ENCODE measurements around the gene MRTFA. TPM values are rescaled to one million over a fixed set of nuclear protein-coding genes. Genes with fewer than 3 reads are reported as not detected.

MRTFA gene
- total and polyA plus RNA-seq, 9 of the 15 experiments (the other 6 are each of a cell fraction or from before 2014, with no cell fraction given) = 0.84 to 21.1 (median 3.7) TPM

GRCh38 chr22:40525250-40525884 is 111.2 kb downstream of the MRTFA start (continued):
- peak; percentile 71 for TF ChIP-seq CTCFL (IDR thresholded peaks at IDR 0.05; ENCODE audit: borderline replicate concordance, insufficient read depth, low read depth, low read length, poor library complexity, severe bottlenecking)
- no peak for TF ChIP-seq ZNF639 (CRISPR knock-in tag; conservative IDR thresholded peaks at IDR 0.05 in 1 of 2, IDR thresholded peaks at IDR 0.05 in 1 of 2)
- TF ChIP-seq, protein P1, sequence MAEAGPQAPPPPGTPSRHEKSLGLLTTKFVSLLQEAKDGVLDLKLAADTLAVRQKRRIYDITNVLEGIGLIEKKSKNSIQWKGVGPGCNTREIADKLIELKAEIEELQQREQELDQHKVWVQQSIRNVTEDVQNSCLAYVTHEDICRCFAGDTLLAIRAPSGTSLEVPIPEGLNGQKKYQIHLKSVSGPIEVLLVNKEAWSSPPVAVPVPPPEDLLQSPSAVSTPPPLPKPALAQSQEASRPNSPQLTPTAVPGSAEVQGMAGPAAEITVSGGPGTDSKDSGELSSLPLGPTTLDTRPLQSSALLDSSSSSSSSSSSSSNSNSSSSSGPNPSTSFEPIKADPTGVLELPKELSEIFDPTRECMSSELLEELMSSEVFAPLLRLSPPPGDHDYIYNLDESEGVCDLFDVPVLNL (CRISPR knock-in tag; IDR thresholded peaks at IDR 0.05; ENCODE audit: low read depth) = no peak
